ENCODE measurements around the gene RRH. TPM values are rescaled to one million over a fixed set of nuclear protein-coding genes. Genes with fewer than 3 reads are reported as not detected.

Gene RRH
- polyA plus RNA-seq, 3 donors, result not detected

- H3K36me3 Mint-ChIP-seq, result no peaks in the 10 kb centered on the region
- H3K4me3 Mint-ChIP-seq, result no peak overlapping the region
- peaks cover 0 to 4% (median 0%) of the 10 kb centered on the region in 3 donors for H3K27me3 Mint-ChIP-seq (ENCODE audit: low read depth in 3 of 3)
- no peaks in the 10 kb centered on the region for H3K4me1 ChIP-seq (ENCODE audit: control insufficient read depth in 1 of 2, insufficient read depth in 2 of 2, low read length in 2 of 2)
- peaks cover 0 to 3% (median 2%) of the 10 kb centered on the region in 7 donors for H3K9me3 Mint-ChIP-seq
- H3K79me2 ChIP-seq (ENCODE audit: insufficient read depth, low read length), result no peaks in the 10 kb centered on the region
- H3K4me3 ChIP-seq (replicated peaks in 1 of 3; ENCODE audit: low read depth in 2 of 3, low read length in 3 of 3), result no peak overlapping the region
- no peak overlapping the region for H2AFZ ChIP-seq (ENCODE audit: insufficient read depth, low read depth, low read length, poor library complexity, severe bottlenecking)
- H3K4me2 ChIP-seq (replicated peaks; ENCODE audit: extremely low read depth, low read length, poor library complexity, severe bottlenecking), result no peak overlapping the region
- no peaks in the 10 kb centered on the region for H3K36me3 ChIP-seq (replicated peaks in 1 of 2; ENCODE audit: control insufficient read depth in 1 of 2, insufficient read depth in 2 of 2, low read length in 2 of 2)
- no peak overlapping the region for H3K9ac ChIP-seq (ENCODE audit: insufficient read depth, low read length, poor library complexity, severe bottlenecking)
- no peak overlapping the region for H3K27ac Mint-ChIP-seq
- H3K9me3 ChIP-seq (replicated peaks in 1 of 2; ENCODE audit: control insufficient read depth in 1 of 2, insufficient read depth in 1 of 2, low read length in 2 of 2), result no peaks in the 10 kb centered on the region
- no peak overlapping the region for H3K27ac ChIP-seq (ENCODE audit: low read depth in 1 of 2, low read length in 2 of 2)
- no peaks in the 10 kb centered on the region for H3K27me3 ChIP-seq (ENCODE audit: control insufficient read depth in 2 of 2, insufficient read depth in 2 of 2, low read length in 2 of 2)
- H3K4me1 Mint-ChIP-seq, result no peaks in the 10 kb centered on the region
- WGBS (ENCODE audit: insufficient coverage), result no CpG with 5 or more reads among the region's 2 CpGs
- no peak for DNase-seq
- intact Hi-C loops (cut with micrococcal nuclease), result no loop called here
- no peaks in the 10 kb centered on the region for H4K20me1 ChIP-seq (ENCODE audit: insufficient read depth, low read length)
- no peak for TF ChIP-seq CTCF (IDR thresholded peaks at IDR 0.05)
These were observed 49.0 kb downstream of the RRH start for GRCh38 chr4:109876634-109877265.

- Mint-ChIP-seq H3K4me1 (no peaks in the 10 kb centered on the region), H3K27me3 (ENCODE audit: low read depth in 3 of 3) (peaks cover 0 to 4% (median 0%) of the 10 kb centered on the region in 3 donors), H3K36me3 (no peaks in the 10 kb centered on the region), H3K9me3 (peaks cover 0 to 3% (median 2%) of the 10 kb centered on the region in 7 donors), H3K27ac (no peak overlapping the region), H3K4me3 (no peak overlapping the region)
- no peak for DNase-seq
- no peak for TF ChIP-seq CTCF (IDR thresholded peaks at IDR 0.05)
- intact Hi-C loops (cut with micrococcal nuclease), result no loop called here
- no peak overlapping the region for H2AFZ ChIP-seq (ENCODE audit: insufficient read depth, low read depth, low read length, poor library complexity, severe bottlenecking)
- no peak overlapping the region for H3K4me2 ChIP-seq (replicated peaks; ENCODE audit: extremely low read depth, low read length, poor library complexity, severe bottlenecking)
- H3K9ac ChIP-seq (ENCODE audit: insufficient read depth, low read length, poor library complexity, severe bottlenecking), result no peak overlapping the region
- no peaks in the 10 kb centered on the region for H3K36me3 ChIP-seq (replicated peaks in 1 of 2; ENCODE audit: control insufficient read depth in 1 of 2, insufficient read depth in 2 of 2, low read length in 2 of 2)
- no peaks in the 10 kb centered on the region for H3K27me3 ChIP-seq (ENCODE audit: control insufficient read depth in 2 of 2, insufficient read depth in 2 of 2, low read length in 2 of 2)
- no peak overlapping the region for H3K4me3 ChIP-seq (replicated peaks in 1 of 3; ENCODE audit: low read depth in 2 of 3, low read length in 3 of 3)
- no peaks in the 10 kb centered on the region for H3K4me1 ChIP-seq (ENCODE audit: control insufficient read depth in 1 of 2, insufficient read depth in 2 of 2, low read length in 2 of 2)
- H3K79me2 ChIP-seq (ENCODE audit: insufficient read depth, low read length), result no peaks in the 10 kb centered on the region
- no peaks in the 10 kb centered on the region for H4K20me1 ChIP-seq (ENCODE audit: insufficient read depth, low read length)
- no CpG with 5 or more reads among the region's 3 CpGs for WGBS (ENCODE audit: insufficient coverage)
- no peak overlapping the region for H3K27ac ChIP-seq (ENCODE audit: low read depth in 1 of 2, low read length in 2 of 2)
- no peaks in the 10 kb centered on the region for H3K9me3 ChIP-seq (replicated peaks in 1 of 2; ENCODE audit: control insufficient read depth in 1 of 2, insufficient read depth in 1 of 2, low read length in 2 of 2)
These were observed 49.6 kb downstream of the RRH start for GRCh38 chr4:109877400-109877799.

All from CD14-positive monocyte (primary cell).